RWPE2 (cell line): ENCODE results near the gene F7.
A peak's percentile ranks its signal among the peaks of the same experiment; 100 is the strongest.
"Not testable (repeated sequence)": the region's sequence is repeated elsewhere in the genome, so short reads cannot be mapped to it uniquely, and the experiment has no call there.

Source experiments
- ATAC-seq: fragments of 200-7000 bp; cut with Tn5 transposase; 3 replicates; pipeline ENCODE4 v1.9.1; 2021; ENCODE audit warnings: low read depth
- DNase-seq: peaks from one replicate; pipeline ENCODE4 v3.0.0-alpha.2; 2020; ENCODE audit warnings: low spot score
- H3K27ac ChIP-seq: fragments of 450-650 bp; 2 replicates; pipeline ENCODE4 v1.5.1; 2017; ENCODE audit warnings: mild to moderate bottlenecking; ENCODE audit not compliant: poor library complexity, severe bottlenecking
- H3K27me3 ChIP-seq: fragments of 250-450 bp; sonication (Bioruptor Pico); 2 replicates; pipeline ENCODE4 v1.5.1; 2021; ENCODE audit warnings: mild to moderate bottlenecking, moderate library complexity; ENCODE audit not compliant: insufficient read depth, poor library complexity, severe bottlenecking
- H3K36me3 ChIP-seq: fragments of 250-450 bp; sonication (Bioruptor Pico); 2 replicates; pipeline ENCODE4 v1.5.1; 2020; ENCODE audit warnings: low read depth, mild to moderate bottlenecking, moderate library complexity
- H3K4me1 ChIP-seq: fragments of 250-450 bp; sonication (Bioruptor Pico); 2 replicates; pipeline ENCODE4 v1.5.1; 2021; ENCODE audit warnings: mild to moderate bottlenecking, moderate library complexity; ENCODE audit not compliant: insufficient read depth, poor library complexity, severe bottlenecking
- H3K4me3 ChIP-seq: fragments of 250-450 bp; sonication (Bioruptor Pico); 2 replicates; pipeline ENCODE4 v1.5.1; 2021; ENCODE audit warnings: mild to moderate bottlenecking, moderate library complexity; ENCODE audit not compliant: severe bottlenecking
- H3K9me3 ChIP-seq: fragments of 250-450 bp; sonication (Bioruptor Pico); 2 replicates; pipeline ENCODE4 v1.5.1; 2021; ENCODE audit warnings: mild to moderate bottlenecking, moderate library complexity; ENCODE audit not compliant: severe bottlenecking
- TF ChIP-seq, protein P1 (sequence below): fragments of 450-650 bp; IDR thresholded peaks from one replicate; pipeline ENCODE4 v1.5.1; 2017; ENCODE audit warnings: mild to moderate bottlenecking, moderate library complexity; ENCODE audit not compliant: poor library complexity, severe bottlenecking

F7 gene

DNA sequence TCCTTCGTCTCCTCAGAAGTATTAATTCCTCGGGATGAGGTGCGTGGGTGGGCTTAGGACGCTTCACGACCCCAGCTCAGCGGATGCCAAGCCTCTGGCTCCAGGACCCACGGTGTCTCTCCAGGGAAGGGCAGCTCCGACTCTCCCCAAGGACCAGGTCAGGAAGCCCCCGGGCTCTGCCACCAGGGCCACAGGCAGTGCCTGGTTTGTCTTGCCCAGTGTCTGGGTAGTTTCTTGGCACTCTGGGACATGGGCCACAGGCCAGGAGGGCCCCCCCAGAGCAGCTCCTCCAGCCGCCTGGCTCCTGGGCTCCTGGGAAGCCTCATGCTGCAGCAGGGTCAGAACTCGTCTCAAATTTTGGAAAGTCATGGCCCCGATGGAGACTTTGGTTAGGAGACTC, 55.4 kb downstream of the F7 start:
- Histone ChIP-seq H3K4me3 (no peak overlapping the region), H3K27me3 (peaks cover 20% of the 10 kb centered on the region), H3K36me3 (no peaks in the 10 kb centered on the region), H3K4me1 (no peaks in the 10 kb centered on the region), H3K9me3 (no peaks in the 10 kb centered on the region), H3K27ac (no peak overlapping the region)
- DNase-seq (no peak), ATAC-seq (no peak)
- TF ChIP-seq, protein P1, sequence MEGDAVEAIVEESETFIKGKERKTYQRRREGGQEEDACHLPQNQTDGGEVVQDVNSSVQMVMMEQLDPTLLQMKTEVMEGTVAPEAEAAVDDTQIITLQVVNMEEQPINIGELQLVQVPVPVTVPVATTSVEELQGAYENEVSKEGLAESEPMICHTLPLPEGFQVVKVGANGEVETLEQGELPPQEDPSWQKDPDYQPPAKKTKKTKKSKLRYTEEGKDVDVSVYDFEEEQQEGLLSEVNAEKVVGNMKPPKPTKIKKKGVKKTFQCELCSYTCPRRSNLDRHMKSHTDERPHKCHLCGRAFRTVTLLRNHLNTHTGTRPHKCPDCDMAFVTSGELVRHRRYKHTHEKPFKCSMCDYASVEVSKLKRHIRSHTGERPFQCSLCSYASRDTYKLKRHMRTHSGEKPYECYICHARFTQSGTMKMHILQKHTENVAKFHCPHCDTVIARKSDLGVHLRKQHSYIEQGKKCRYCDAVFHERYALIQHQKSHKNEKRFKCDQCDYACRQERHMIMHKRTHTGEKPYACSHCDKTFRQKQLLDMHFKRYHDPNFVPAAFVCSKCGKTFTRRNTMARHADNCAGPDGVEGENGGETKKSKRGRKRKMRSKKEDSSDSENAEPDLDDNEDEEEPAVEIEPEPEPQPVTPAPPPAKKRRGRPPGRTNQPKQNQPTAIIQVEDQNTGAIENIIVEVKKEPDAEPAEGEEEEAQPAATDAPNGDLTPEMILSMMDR: no peak

DNA sequence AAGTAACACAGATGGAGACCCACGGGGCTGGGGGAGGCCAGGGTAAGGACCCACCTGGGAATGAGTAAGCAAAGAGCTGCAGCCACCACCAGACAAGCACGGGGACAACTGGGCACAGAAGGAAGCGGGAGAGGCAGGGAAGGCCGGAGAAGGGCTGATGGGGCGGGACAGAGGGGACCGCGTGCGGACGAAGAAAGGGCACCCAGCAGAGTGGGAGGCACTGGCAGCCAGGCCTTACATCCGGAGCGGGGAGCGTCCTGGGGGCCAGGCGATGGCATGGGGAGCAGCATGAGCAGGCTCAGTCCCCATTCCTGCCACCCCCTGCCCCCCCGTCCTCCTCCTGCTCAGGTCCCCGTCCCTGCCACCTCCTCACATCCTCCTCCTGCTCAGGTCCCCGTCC, 55.8 kb downstream of the F7 start:
- TF ChIP-seq, protein P1: no peak
- no peak for ATAC-seq
- H3K27ac ChIP-seq: no peak overlapping the region
- H3K4me3 ChIP-seq: no peak overlapping the region
- no peaks in the 10 kb centered on the region for H3K4me1 ChIP-seq
- no peaks in the 10 kb centered on the region for H3K36me3 ChIP-seq
- no peak for DNase-seq
- H3K27me3 ChIP-seq: peaks cover 20% of the 10 kb centered on the region
- no peaks in the 10 kb centered on the region for H3K9me3 ChIP-seq

DNA sequence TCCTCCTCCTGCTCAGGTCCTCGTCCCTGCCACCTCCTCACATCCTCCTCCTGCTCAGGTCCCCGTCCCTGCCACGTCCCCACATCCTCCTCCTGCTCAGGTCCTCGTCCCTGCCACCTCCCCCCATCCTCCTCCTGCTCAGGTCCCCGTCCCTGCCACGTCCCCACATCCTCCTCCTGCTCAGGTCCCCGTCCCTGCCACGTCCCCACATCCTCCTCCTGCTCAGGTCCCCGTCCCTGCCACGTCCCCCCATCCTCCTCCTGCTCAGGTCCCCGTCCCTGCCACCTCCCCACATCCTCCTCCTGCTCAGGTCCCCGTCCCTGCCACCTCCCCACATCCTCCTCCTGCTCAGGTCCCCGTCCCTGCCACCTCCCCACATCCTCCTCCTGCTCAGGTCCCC, 56.4 kb downstream of the F7 start:
- H3K4me1 ChIP-seq, H3K4me3 ChIP-seq, DNase-seq, H3K36me3 ChIP-seq, H3K27ac ChIP-seq, H3K9me3 ChIP-seq, ATAC-seq: not testable (repeated sequence)
- H3K27me3 ChIP-seq: peaks cover 20% of the 10 kb centered on the region

DNA sequence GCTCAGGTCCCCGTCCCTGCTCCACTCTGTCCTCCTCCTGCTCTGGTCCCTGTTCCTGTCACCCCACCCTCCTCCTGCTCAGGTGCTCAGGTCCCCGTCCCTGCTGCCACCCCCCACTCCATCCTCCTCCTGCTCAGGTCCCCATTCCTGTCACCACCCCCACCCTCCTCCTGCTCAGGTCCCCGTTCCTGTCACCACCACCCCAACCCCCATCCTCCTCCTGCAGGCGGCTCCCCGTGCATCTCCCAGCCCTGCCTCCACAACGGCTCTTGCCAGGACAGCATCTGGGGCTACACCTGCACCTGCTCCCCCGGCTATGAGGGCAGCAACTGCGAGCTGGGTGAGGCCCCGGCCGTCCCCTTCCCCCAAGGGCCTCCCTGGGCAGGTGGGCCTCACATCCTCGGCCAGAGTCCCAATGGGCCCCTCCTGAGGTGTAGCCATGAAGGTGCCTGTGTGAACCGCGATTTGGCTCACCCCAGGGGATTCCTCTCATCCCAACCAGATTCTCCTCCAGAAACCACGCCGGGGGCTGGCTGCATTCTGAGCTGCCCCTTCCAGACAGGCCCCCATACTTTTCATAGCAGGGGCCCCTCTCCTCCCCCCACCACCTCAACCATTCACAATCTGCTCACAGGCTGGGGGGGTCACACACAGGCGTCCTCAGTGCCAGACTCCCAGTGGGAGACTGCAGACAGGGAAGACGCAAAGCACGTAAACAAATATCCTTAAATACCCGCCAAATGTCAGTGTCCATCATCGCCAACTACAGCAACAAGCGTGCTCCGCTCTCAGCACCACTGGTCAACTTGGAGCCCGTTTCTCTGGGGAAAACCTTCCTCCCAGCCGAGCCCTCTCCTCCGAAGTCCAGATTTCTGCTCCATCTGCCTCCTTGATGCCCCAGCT, 57.4 kb downstream of the F7 start:
- Histone ChIP-seq H3K36me3 (no peaks in the 10 kb centered on the region), H3K4me1 (no peaks in the 10 kb centered on the region), H3K27ac (no peak overlapping the region), H3K27me3 (peaks cover 20% of the 10 kb centered on the region), H3K4me3 (no peak overlapping the region), H3K9me3 (no peaks in the 10 kb centered on the region)
- no peak for DNase-seq
- TF ChIP-seq, protein P1: no peak
- ATAC-seq: peak; percentile 46; the same call in 2 of the 3 replicates

DNA sequence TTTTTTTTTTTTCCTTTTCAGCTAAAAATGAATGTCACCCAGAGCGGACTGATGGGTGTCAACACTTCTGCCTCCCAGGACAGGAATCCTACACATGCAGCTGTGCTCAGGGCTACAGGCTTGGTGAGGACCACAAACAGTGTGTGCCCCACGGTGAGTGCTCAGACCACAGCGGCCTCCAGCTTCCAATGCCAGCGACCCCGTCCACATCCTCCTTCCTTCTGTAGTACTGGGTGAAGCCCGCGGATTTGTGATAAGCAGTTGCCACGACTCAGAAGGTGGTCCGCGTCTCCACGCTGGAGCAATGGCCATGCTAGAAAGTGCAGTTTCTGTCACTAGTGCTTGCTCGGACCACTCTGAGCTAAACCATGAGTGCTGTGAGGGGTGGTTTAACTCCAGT, 58.9 kb downstream of the F7 start:
- Histone ChIP-seq H3K9me3 (no peaks in the 10 kb centered on the region), H3K27me3 (peaks cover 20% of the 10 kb centered on the region), H3K4me1 (no peaks in the 10 kb centered on the region), H3K4me3 (no peak overlapping the region), H3K36me3 (no peaks in the 10 kb centered on the region), H3K27ac (no peak overlapping the region)
- DNase-seq (no peak), ATAC-seq (no peak)
- TF ChIP-seq, protein P1: no peak
